GM23338 (cell line): ENCODE data around the gene SP2.
"Not testable (repeated sequence)": the region's sequence is repeated elsewhere in the genome, so short reads cannot be mapped to it uniquely, and the experiment has no call there.

Experiments used
- CREB1 ChIP-seq: fragments of 250-450 bp; sonication (Bioruptor Pico); IDR thresholded peaks from 2 replicates; pipeline ENCODE4 v1.5.0; 2020; ENCODE audit warnings: low read depth, mild to moderate bottlenecking, moderate library complexity
- CTCF ChIP-seq, 2 experiments: fragments of 200-600 bp in 1 of 2; sonication (generic) in 1 of 2; conservative IDR thresholded peaks; 2 replicates each; pipeline versions ENCODE4 v1.5.1 to v1.6.1; 2016 to 2017; ENCODE audit warnings: antibody characterized with exemption in 2 of 2, low read depth in 2 of 2, mild to moderate bottlenecking in 2 of 2, moderate library complexity in 1 of 2
- EZH2 ChIP-seq: fragments of 200-600 bp; sonication (generic); IDR thresholded peaks from one replicate; pipeline ENCODE4 v1.8.0; 2017; ENCODE audit warnings: antibody characterized with exemption, mild to moderate bottlenecking, low read depth; ENCODE audit not compliant: unreplicated experiment
- EZH2phosphoT487 ChIP-seq: fragments of 200-600 bp; sonication (generic); IDR thresholded peaks from one replicate; pipeline ENCODE4 v1.8.1; 2018; ENCODE audit warnings: antibody characterized with exemption; ENCODE audit not compliant: unreplicated experiment
- JUNB ChIP-seq: IDR thresholded peaks from one replicate; pipeline ENCODE4 v1.6.1; 2016; ENCODE audit warnings: antibody characterized with exemption; ENCODE audit not compliant: unreplicated experiment
- NANOG ChIP-seq: IDR thresholded peaks from 2 replicates; pipeline ENCODE4 v1.6.1; 2016; ENCODE audit warnings: antibody characterized with exemption, borderline replicate concordance
- POLR2AphosphoS5 ChIP-seq: IDR thresholded peaks from 2 replicates; pipeline ENCODE4 v1.6.1; 2016; ENCODE audit warnings: antibody characterized with exemption, low read depth
- REST ChIP-seq: IDR thresholded peaks from one replicate; pipeline ENCODE4 v1.6.1; 2018; ENCODE audit warnings: antibody characterized with exemption; ENCODE audit not compliant: unreplicated experiment
- STAT1 ChIP-seq: IDR thresholded peaks from one replicate; pipeline ENCODE4 v1.6.1; 2016; ENCODE audit warnings: antibody characterized with exemption; ENCODE audit not compliant: unreplicated experiment
- ZNF114 ChIP-seq: fragments of 250-450 bp; sonication (Bioruptor Pico); IDR thresholded peaks from 2 replicates; pipeline ENCODE4 v1.5.0; 2020; ENCODE audit warnings: mild to moderate bottlenecking, moderate library complexity

GRCh38 chr17:47935468-47935867, 39.4 kb downstream of the SP2 start:
- not testable (repeated sequence) for TF ChIP-seq CTCF (conservative IDR thresholded peaks at IDR 0.05; ENCODE audit: low read depth in 2 of 2); EZH2phosphoT487; EZH2; REST; POLR2AphosphoS5; CREB1 (CRISPR knock-in tag); NANOG; ZNF114 (CRISPR knock-in tag); STAT1; JUNB
